H1 (cell line): ENCODE measurements around the gene POLR1F. TPM values are rescaled to one million over a fixed set of nuclear protein-coding genes. Genes with fewer than 3 reads are reported as not detected.

Experiments
- CTCF ChIA-PET: fragments of 300-600 bp; sonication (Branson Sonifier 250); formaldehyde crosslinking; loops from one replicate; lab custom pipeline; 2021; ENCODE audit not compliant: partially characterized antibody; lab: Charles Lee
- POLR2A ChIA-PET: fragments of 300-600 bp; sonication (Branson Sonifier 250); formaldehyde crosslinking; loops from one replicate; lab custom pipeline; 2021; ENCODE audit warnings: inconsistent platforms; ENCODE audit not compliant: partially characterized antibody; lab: Charles Lee
- DNase-seq, 2 experiments: peaks; one replicate each; pipeline versions ENCODE4 v3.0.0 to v3.0.0-alpha.2; 2010 to 2022; ENCODE audit warnings: low spot score in 2 of 2, low read depth in 1 of 2, mixed read lengths in 1 of 2
- FAIRE-seq: peaks from 2 replicates; lab custom pipeline; 2011; peaks lifted over from hg19 to GRCh38; lab: Jason Lieb, UNC
- H2AFZ ChIP-seq: 2 replicates; pipeline ENCODE4 v1.8.1; 2012; ENCODE audit warnings: low read length, inconsistent platforms
- H2AK5ac ChIP-seq: 2 replicates; pipeline ENCODE4 v1.6.1; 2013; ENCODE audit warnings: low read depth, low read length
- H2BK120ac ChIP-seq: replicated peaks from 2 replicates; pipeline ENCODE3; 2013; ENCODE audit warnings: low read depth, low read length, inconsistent platforms
- H2BK12ac ChIP-seq: 2 replicates; pipeline ENCODE4 v1.6.1; 2013; ENCODE audit warnings: low read depth, low read length
- H2BK15ac ChIP-seq: 2 replicates; pipeline ENCODE4 v1.6.1; 2013; ENCODE audit warnings: low read length
- H2BK20ac ChIP-seq: 2 replicates; pipeline ENCODE4 v1.6.1; 2013; ENCODE audit warnings: low read length
- H2BK5ac ChIP-seq: 2 replicates; pipeline ENCODE4 v1.6.1; 2013; ENCODE audit warnings: low read depth, low read length
- H3K14ac ChIP-seq: 2 replicates; pipeline ENCODE4 v1.6.1; 2013; ENCODE audit warnings: inconsistent platforms; ENCODE audit not compliant: insufficient read length
- H3K18ac ChIP-seq: 2 replicates; pipeline ENCODE4 v1.6.1; 2013; ENCODE audit warnings: low read length; ENCODE audit errors: extremely low read depth
- H3K23ac ChIP-seq: 2 replicates; pipeline ENCODE4 v1.6.1; 2013; ENCODE audit warnings: inconsistent platforms; ENCODE audit not compliant: insufficient read length
- H3K23me2 ChIP-seq: 2 replicates; pipeline ENCODE4 v1.6.1; 2013; ENCODE audit warnings: low read depth, low read length
- H3K27ac ChIP-seq: 2 replicates; pipeline ENCODE4 v1.6.1; 2011; ENCODE audit warnings: low read depth, low read length, inconsistent platforms
- H3K27me3 ChIP-seq, 4 experiments: replicated peaks in 1 of 4; 1 replicate in 1 of 4; 2 replicates in 3 of 4; pipeline versions ENCODE4 v1.6.1 to v1.8.1; 2011 to 2013; ENCODE audit warnings: low read length in 3 of 4, mild to moderate bottlenecking in 3 of 4, inconsistent platforms in 2 of 4, mixed read lengths in 2 of 4, moderate library complexity in 1 of 4; ENCODE audit not compliant: control insufficient read depth in 3 of 4, insufficient read depth in 3 of 4; ENCODE audit errors: extremely low read depth in 1 of 4
- H3K36me3 ChIP-seq, 4 experiments: 2 replicates each; pipeline versions ENCODE4 v1.6.1 to v1.8.1; 2011 to 2013; ENCODE audit warnings: mild to moderate bottlenecking in 4 of 4, low read length in 3 of 4, moderate library complexity in 2 of 4, control low read depth in 1 of 4, inconsistent platforms in 1 of 4; ENCODE audit not compliant: insufficient read depth in 4 of 4, control insufficient read depth in 2 of 4
- H3K4ac ChIP-seq: replicated peaks from 2 replicates; pipeline ENCODE3; 2013; ENCODE audit warnings: low read length, low read depth, mixed read lengths, inconsistent platforms; ENCODE audit not compliant: insufficient read length
- H3K4me1 ChIP-seq, 4 experiments: replicated peaks in 1 of 4; 1 replicate in 1 of 4; 2 replicates in 3 of 4; pipeline versions ENCODE4 v1.6.1 to v1.8.1; 2011 to 2013; ENCODE audit warnings: low read length in 3 of 4, inconsistent platforms in 2 of 4, mixed read lengths in 1 of 4; ENCODE audit not compliant: insufficient read depth in 4 of 4, control insufficient read depth in 3 of 4
- H3K4me2 ChIP-seq, 2 experiments: 2 replicates each; pipeline versions ENCODE4 v1.6.1 to v1.8.1; 2011 to 2013; ENCODE audit warnings: low read depth in 2 of 2, low read length in 2 of 2, control low read depth in 1 of 2, inconsistent platforms in 1 of 2, mild to moderate bottlenecking in 1 of 2; ENCODE audit not compliant: insufficient read depth in 1 of 2
- H3K4me3 ChIP-seq, 4 experiments: fragments of 200-600, 300-600 bp in 1 of 4; sonication (generic), shearing (Covaris generic), sonication (Bioruptor Twin) in 1 of 4; 2 replicates each; pipeline versions ENCODE4 v1.5.1 to v1.8.1; 2011 to 2016; ENCODE audit warnings: low read length in 4 of 4, low read depth in 3 of 4, control low read depth in 2 of 4, inconsistent platforms in 2 of 4, mild to moderate bottlenecking in 2 of 4, mixed read lengths in 1 of 4, moderate library complexity in 1 of 4; ENCODE audit not compliant: insufficient read depth in 2 of 4; ENCODE audit errors: extremely low read depth in 1 of 4
- H3K56ac ChIP-seq: replicated peaks from 2 replicates; pipeline ENCODE3; 2013; ENCODE audit warnings: low read depth, mild to moderate bottlenecking, mixed read lengths, low read length, inconsistent platforms; ENCODE audit not compliant: insufficient read length
- H3K79me1 ChIP-seq: 2 replicates; pipeline ENCODE4 v1.6.1; 2013; ENCODE audit warnings: low read depth, low read length, control low read depth
- H3K79me2 ChIP-seq, 2 experiments: 2 replicates each; pipeline versions ENCODE4 v1.6.1 to v1.8.1; 2012 to 2013; ENCODE audit warnings: low read length in 2 of 2, mild to moderate bottlenecking in 2 of 2, inconsistent platforms in 1 of 2; ENCODE audit not compliant: insufficient read depth in 2 of 2, control insufficient read depth in 1 of 2
- H3K9ac ChIP-seq, 4 experiments: replicated peaks in 1 of 4; 1 replicate in 1 of 4; 2 replicates in 3 of 4; pipeline versions ENCODE4 v1.6.1 to v1.8.1; 2011 to 2013; ENCODE audit warnings: low read depth in 3 of 4, low read length in 3 of 4, control low read depth in 2 of 4, mild to moderate bottlenecking in 2 of 4, moderate library complexity in 2 of 4, inconsistent platforms in 1 of 4; ENCODE audit errors: extremely low read depth in 1 of 4
- H3K9me3 ChIP-seq, 2 experiments: 2 replicates each; pipeline versions ENCODE4 v1.6.1 to v1.8.1; 2012 to 2013; ENCODE audit warnings: mild to moderate bottlenecking in 2 of 2, moderate library complexity in 2 of 2, control low read depth in 1 of 2, inconsistent platforms in 1 of 2, low read depth in 1 of 2, low read length in 1 of 2, mixed read lengths in 1 of 2; ENCODE audit not compliant: insufficient read depth in 2 of 2
- H4K20me1 ChIP-seq, 2 experiments: replicated peaks in 1 of 2; 2 replicates each; pipeline versions ENCODE3 to v1.8.1; 2011 to 2013; ENCODE audit warnings: inconsistent platforms in 2 of 2, low read length in 2 of 2, mild to moderate bottlenecking in 1 of 2; ENCODE audit not compliant: insufficient read depth in 2 of 2, control insufficient read depth in 1 of 2
- H4K5ac ChIP-seq: 2 replicates; pipeline ENCODE4 v1.6.1; 2013; ENCODE audit warnings: low read length, low read depth, mixed read lengths, inconsistent platforms; ENCODE audit not compliant: insufficient read length
- H4K8ac ChIP-seq: 2 replicates; pipeline ENCODE4 v1.8.0; 2013; ENCODE audit warnings: mild to moderate bottlenecking, moderate library complexity, low read length, inconsistent platforms; ENCODE audit not compliant: insufficient read depth; ENCODE audit errors: extremely low read depth
- H4K91ac ChIP-seq: replicated peaks from 2 replicates; pipeline ENCODE3; 2013; ENCODE audit warnings: low read length, mixed read lengths, inconsistent platforms; ENCODE audit not compliant: insufficient read length
- CEBPB ChIP-seq: IDR thresholded peaks from 2 replicates; pipeline ENCODE4 v1.6.1; 2012; ENCODE audit warnings: low read depth, low read length
- CREB1 ChIP-seq: IDR thresholded peaks from 2 replicates; pipeline ENCODE4 v1.6.1; 2012; ENCODE audit warnings: inconsistent platforms
- CTBP2 ChIP-seq: IDR thresholded peaks from 2 replicates; pipeline ENCODE4 v1.7.0; 2011; ENCODE audit warnings: borderline replicate concordance, mild to moderate bottlenecking, moderate library complexity, mixed read lengths, low read length; ENCODE audit not compliant: insufficient read depth, insufficient read length
- EP300 ChIP-seq, 2 experiments: IDR thresholded peaks; 1 replicate in 1 of 2; 2 replicates in 1 of 2; pipeline ENCODE4 v1.6.1; 2011 to 2012; ENCODE audit warnings: low read depth in 2 of 2, low read length in 2 of 2, mild to moderate bottlenecking in 2 of 2, borderline replicate concordance in 1 of 2, inconsistent platforms in 1 of 2, moderate library complexity in 1 of 2
- HDAC6 ChIP-seq: IDR thresholded peaks from one replicate; pipeline ENCODE4 v1.7.1; 2012; ENCODE audit warnings: low read depth, mild to moderate bottlenecking, inconsistent platforms, low read length, moderate library complexity
- KDM1A ChIP-seq: fragments of 200-600, 300-600 bp; sonication (generic); IDR thresholded peaks from 2 replicates; pipeline ENCODE4 v1.7.1; 2016; ENCODE audit warnings: mild to moderate bottlenecking, low read length, borderline replicate concordance
- RAD21 ChIP-seq, 2 experiments: IDR thresholded peaks in 1 of 2; conservative IDR thresholded peaks in 1 of 2; 2 replicates each; pipeline ENCODE4 v1.6.1; 2011; ENCODE audit warnings: low read depth in 2 of 2, low read length in 2 of 2, improper control_type of control experiment in 1 of 2, inconsistent platforms in 1 of 2, mild to moderate bottlenecking in 1 of 2, moderate library complexity in 1 of 2
- RXRA ChIP-seq: IDR thresholded peaks from 2 replicates; pipeline ENCODE4 v1.6.1; 2011; ENCODE audit warnings: low read depth, mild to moderate bottlenecking, low read length, moderate library complexity; ENCODE audit not compliant: insufficient read depth
- SP4 ChIP-seq: IDR thresholded peaks from 2 replicates; pipeline ENCODE4 v1.6.1; 2012; ENCODE audit warnings: low read length, inconsistent platforms
- SUZ12 ChIP-seq: fragments of 200-600 bp; sonication (generic); IDR thresholded peaks from 2 replicates; pipeline ENCODE4 v1.6.1; 2012; ENCODE audit warnings: mild to moderate bottlenecking, inconsistent platforms, low read length, moderate library complexity, mixed read lengths
- TEAD4 ChIP-seq: IDR thresholded peaks from 2 replicates; pipeline ENCODE4 v1.6.1; 2012; ENCODE audit warnings: low read depth, low read length, inconsistent platforms, mixed read lengths
- YY1 ChIP-seq: IDR thresholded peaks from 2 replicates; pipeline ENCODE4 v1.6.1; 2011; ENCODE audit warnings: low read depth, mild to moderate bottlenecking, low read length
- WGBS, 2 experiments: shearing (Covaris generic) in 1 of 2; methylation state at CpG; one replicate each; pipeline versions ENCODE4 v1.1.6 to v1.1.7; 2013 to 2015; ENCODE audit warnings: low lambda C conversion rate in 2 of 2, mixed read lengths in 2 of 2, inconsistent platforms in 1 of 2, low coverage in 1 of 2, missing lambda C conversion rate in 1 of 2; ENCODE audit not compliant: insufficient replicate concordance in 2 of 2, insufficient coverage in 1 of 2, insufficient read length in 1 of 2; ENCODE audit errors: extremely low coverage in 1 of 2, missing lambda C conversion rate in 1 of 2; 5-methylcytosine and 5-hydroxymethylcytosine counted together
- polyA plus RNA-seq, 7 experiments: library from polyadenylated mRNA; depleted of rRNA in 3 of 7; stranded (reverse) in 5 of 7; unstranded in 2 of 7; fragments of >200 nt in 5 of 7; fragments of 200-250 nt in 2 of 7; gene quantifications; 1 replicate in 5 of 7; 2 replicates in 1 of 7; 4 replicates in 1 of 7; pipeline versions ENCODE4 v1.2.1 to v1.2.3, GENCODE V29; 2011 to 2013; ENCODE audit warnings: missing spikeins in 2 of 7, mixed read lengths in 2 of 7
- total RNA-seq: library from RNA; stranded (reverse); fragmentation: NEBNext Ultra II Directional; extraction: Animal tissue kit (Norgen Biotek cat#: 25700); gene quantifications from 2 replicates; pipeline ENCODE4 v1.2.1, GENCODE V29; 2021
- TF ChIP-seq, protein P1 (sequence below): IDR thresholded peaks from 2 replicates; pipeline ENCODE4 v1.6.1; 2012; ENCODE audit warnings: inconsistent platforms

POLR1F gene
- total and polyA plus RNA-seq, 2 of the 8 experiments (the other 6 are each of a cell fraction or from before 2014, with no cell fraction given): 11.2 to 24.6 TPM

DNA sequence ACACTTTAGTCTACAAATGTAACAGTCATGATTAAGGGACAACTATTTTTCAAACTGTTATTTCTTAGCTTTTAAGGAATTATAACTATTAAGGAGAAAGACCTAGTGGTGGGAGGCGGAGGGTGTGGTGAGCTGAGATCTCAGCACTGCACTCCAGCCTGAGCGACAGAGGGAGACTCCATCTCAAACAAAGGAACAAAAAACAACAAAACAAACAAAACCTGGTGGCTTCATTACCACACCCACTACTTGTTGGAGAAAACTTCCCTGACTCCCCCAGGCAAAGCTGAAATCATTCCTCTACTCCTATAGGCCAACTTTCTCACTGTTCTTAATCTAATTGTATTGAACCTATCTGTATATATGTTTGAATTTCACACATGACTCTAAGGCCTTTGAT is 3.2 kb downstream of the POLR1F start:
- Histone ChIP-seq H2AFZ (no peak overlapping the region), H3K36me3 (no peaks in the 10 kb centered on the region; a peak in 1 of 8 replicates), H3K4me3 (no peak overlapping the region), H3K23me2 (no peaks in the 10 kb centered on the region), H3K27me3 (no peaks in the 10 kb centered on the region), H3K27ac (no peak overlapping the region), H3K14ac (no peak overlapping the region), H2BK5ac (no peak overlapping the region), H3K4me2 (no peak overlapping the region), H4K91ac (no peak overlapping the region), H4K8ac (no peak overlapping the region), H2BK12ac (no peak overlapping the region), H3K9ac (no peak overlapping the region), H2BK20ac (no peak overlapping the region), H3K79me1 (peaks cover 3% of the 10 kb centered on the region; the same call in 1 of the 2 replicates)
- CTCF ChIA-PET: no interaction called here
- DNase-seq: no peak
- POLR2A ChIA-PET: no interaction called here
- TF ChIP-seq CEBPB (no peak), CTBP2 (no peak), SP4 (no peak), RAD21 (IDR thresholded peaks at IDR 0.05 in 1 of 2, conservative IDR thresholded peaks at IDR 0.05 in 1 of 2; ENCODE audit: low read depth in 2 of 2, low read length in 2 of 2) (no peak), RXRA (no peak), CREB1 (no peak), KDM1A (no peak), EP300 (IDR thresholded peaks at IDR 0.05; ENCODE audit: borderline replicate concordance in 1 of 2, low read depth in 2 of 2, low read length in 2 of 2) (no peak), HDAC6 (no peak), SUZ12 (no peak), YY1 (no peak), TEAD4 (no peak)
- TF ChIP-seq, protein P1, sequence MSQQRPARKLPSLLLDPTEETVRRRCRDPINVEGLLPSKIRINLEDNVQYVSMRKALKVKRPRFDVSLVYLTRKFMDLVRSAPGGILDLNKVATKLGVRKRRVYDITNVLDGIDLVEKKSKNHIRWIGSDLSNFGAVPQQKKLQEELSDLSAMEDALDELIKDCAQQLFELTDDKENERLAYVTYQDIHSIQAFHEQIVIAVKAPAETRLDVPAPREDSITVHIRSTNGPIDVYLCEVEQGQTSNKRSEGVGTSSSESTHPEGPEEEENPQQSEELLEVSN: no peak
- TF ChIP-seq, all 59 proteins: peak for 0
- Histone ChIP-seq H3K4me1 (peaks cover 0 to 3% (median 1%) of the 10 kb centered on the region in 4 experiments; a peak in 2 of 7 replicates), H3K18ac (no peak overlapping the region), H3K79me2 (peaks cover 10 to 60% of the 10 kb centered on the region in 2 experiments), H3K23ac (no peak overlapping the region), H3K56ac (no peak overlapping the region), H4K5ac (no peak overlapping the region), H2BK15ac (no peak overlapping the region), H3K9me3 (no peaks in the 10 kb centered on the region), H3K4ac (no peak overlapping the region), H4K20me1 (no peaks in the 10 kb centered on the region), H2AK5ac (no peak overlapping the region), H2BK120ac (no peak overlapping the region)
- no peak for FAIRE-seq
- WGBS, 2 experiments: 57% methylated on average over 2 of the region's 2 CpGs; no CpG with 5 or more reads in 1 of the 2 experiments
